Measurements from ENCODE around the gene C10orf90.

The C10orf90 gene

GRCh38 chr10:126500866-126501265 lies 169.6 kb downstream of the C10orf90 start:
- DNase-seq: no peak

DNA sequence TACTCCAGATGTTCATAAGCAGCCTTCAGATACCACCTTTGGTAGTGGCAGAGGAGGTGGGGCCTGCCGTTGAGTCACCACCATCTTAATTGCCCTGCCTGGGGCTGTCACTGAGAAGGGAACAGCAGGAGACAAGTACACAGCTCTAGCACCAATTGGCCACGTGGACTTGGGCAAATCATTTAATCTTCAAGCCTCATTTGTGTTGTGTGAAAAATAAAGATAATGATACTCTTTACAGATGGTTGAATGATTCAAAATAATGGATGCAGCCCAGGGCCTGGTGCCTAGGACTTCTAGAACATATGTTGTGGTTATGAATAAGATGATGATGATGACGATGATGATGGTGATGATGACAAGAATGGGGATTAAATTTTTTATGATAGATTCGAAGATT lies 170.3 kb downstream of the C10orf90 start:
- DNase-seq: no peak

DNA sequence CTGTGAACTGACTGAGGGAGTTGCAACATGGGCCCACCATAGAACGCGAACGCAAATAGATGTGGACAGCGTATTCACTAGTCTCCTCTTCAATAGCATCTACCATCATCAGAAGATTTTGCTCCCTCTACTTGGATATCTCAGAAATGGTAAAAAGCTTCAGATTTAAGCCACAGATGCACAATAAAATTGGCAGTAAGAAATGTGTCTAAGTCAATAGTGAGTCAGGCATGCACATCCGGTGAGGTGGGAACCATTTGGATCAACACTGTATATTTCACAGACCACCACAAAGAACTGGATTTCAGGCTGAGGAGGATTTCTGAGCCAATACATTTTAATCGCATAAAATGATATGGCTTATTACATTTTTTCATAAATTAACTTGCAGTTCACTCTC lies 170.7 kb downstream of the C10orf90 start:
- DNase-seq: no peak

- DNase-seq: no peak
These were observed 172.8 kb downstream of the C10orf90 start for GRCh38 chr10:126497672-126498071.

DNA sequence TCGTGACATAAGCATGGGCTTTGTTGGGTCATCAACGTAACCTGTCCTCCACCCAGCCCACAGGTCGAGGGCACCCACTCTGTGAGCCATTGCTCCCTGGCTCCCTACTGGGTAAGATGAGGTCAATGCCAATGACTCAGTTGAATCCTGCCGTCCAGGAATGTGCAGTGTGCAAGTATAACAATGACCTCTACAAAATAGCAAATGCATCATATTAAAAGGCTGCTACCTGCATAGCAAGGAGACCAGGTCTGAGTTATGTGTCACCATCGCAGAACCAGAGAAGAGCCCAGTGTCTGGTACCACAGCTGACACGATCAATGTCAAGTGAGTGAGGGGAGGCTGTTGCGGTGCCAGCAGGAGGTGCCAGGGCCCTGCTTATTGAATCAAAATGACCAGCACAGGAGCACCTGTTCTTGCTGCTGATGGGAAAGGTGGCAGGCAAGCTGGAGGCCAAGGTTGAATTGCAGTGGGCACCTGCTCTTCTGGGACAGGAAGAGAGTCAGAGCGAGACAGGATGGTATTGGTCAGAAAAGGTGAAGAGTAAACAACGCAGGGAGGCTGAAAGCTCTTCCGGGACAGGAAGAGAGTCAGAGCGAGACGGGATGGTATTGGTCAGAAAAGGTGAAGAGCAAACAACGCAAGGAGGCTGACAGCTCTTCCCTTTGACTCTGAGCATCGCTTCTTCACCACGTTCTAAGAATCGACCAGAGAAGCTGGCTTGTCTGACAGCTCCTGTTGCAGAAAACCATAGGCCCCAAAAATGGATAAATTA lies 173.5 kb downstream of the C10orf90 start:
- no peak for DNase-seq

DNA sequence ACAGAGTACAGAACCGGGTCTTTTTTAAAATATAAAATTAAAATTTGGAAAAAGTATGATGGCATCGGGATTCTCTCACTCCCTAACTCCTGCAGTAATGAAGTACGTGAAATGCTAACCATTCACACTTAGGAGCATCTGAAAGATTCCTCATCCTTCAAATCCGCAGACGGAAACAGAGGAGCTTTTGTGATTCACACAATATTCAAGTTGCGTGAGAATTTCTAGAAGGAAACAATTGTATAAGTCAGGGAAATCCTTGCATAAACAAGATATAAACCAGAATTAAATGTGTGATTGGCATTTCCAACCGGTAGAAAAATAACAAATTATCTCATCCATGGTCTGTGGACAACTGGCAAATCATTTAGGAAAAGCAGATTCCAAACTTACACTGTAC lies 179.0 kb downstream of the C10orf90 start:
- no peak for DNase-seq

- no peak for DNase-seq
These were observed 189.3 kb downstream of the C10orf90 start for GRCh38 chr10:126481181-126481580.

DNA sequence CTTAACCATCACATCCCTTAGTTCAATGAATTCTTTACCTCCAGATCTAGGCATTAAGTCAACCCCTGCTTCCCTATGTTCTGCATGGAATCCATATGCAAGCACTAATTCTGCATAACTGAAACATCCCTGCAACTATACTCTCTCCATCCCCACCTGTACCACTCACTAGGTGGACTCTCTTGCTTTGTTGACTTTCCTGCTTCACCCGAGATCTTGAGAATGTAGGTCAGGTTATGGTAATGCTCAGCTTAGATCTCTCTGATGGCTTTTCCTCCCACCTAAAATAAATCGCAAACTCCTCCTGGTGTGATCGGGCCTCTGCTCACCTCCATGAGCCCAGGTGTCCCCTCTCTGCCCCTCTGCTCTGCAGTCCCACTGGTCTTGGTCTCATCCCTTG lies 189.8 kb downstream of the C10orf90 start:
- no peak for DNase-seq

DNA sequence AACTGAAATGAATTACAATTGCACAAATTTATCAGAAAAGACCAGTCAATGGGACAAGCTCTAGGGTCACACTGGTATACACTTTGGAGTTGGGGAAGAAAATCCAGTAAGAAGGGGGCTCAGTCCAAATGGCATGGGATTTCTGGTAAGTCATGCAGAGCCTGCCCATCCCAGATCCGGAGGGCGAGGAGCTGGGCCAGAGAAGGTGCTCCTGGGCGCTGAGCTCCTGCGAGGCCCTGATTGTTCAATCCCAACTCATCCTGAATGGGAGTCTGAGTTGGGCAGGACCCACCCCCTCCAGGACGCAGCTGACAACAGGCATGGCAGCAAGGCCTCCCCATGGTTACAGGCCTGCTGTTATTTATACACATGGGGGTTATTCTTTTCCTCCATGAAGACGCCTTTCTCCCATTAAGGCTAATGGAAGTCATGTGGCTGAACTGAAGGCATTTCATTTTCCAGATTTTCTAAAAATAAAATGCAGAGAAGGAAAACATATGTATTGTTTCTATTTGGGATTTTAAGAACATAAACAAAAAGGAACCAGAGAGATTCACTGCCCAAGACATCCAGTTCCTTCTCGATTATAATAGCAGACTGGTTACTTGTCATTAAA lies 191.1 kb downstream of the C10orf90 start:
- DNase-seq: no peak

- DNase-seq: no peak
These were observed 191.9 kb downstream of the C10orf90 start for GRCh38 chr10:126478546-126478945.

DNA sequence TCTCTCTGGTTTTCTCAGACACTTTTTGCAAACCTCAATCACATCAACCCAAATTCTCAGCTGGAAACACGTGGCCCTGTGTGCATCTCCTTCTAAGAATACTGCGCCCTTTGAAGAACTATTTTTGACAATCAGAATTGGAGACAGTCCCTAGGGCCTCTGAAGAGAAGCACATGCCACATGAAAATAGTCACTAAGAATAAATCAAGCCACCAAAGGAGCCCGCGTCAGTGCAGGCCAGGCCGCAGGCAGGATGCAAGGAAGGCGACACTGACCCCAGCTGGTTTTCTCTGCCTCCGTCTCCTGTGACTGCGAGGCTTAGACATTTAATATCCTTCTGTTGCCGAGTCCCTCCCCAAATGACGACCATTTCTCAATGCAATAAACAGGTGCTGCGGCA lies 194.2 kb downstream of the C10orf90 start:
- no peak for DNase-seq

DNA sequence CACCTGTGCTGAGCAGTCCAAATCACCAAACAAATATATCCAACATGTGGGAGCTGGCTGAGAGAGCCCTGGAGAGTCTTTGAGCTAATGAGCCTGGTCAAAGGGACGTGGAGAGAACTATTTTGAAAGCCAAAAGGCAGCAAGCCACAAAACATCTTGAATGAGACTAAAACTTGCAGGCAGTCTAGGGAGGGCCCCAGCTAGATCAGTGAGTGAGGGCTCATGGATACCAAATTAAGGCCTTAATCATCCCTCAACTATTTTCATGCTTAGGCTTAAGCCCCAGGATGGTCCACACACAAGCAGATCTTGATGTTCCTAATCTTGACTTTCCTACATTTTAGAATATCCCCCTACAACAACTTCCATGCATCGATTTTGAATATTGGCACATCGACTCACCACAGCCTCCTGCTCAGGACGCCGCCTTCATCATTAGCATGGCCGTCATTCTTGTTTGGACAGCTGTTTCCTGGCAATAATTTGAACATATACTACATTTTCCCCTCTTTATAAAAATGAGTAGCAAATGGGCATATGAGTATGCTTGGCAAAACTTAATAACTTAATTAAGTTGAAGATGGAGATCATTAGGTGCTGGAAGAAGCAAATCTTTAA lies 195.3 kb downstream of the C10orf90 start:
- DNase-seq: no peak

GRCh38 chr10:126474031-126474430 lies 196.5 kb downstream of the C10orf90 start:
- no peak for DNase-seq

DNA sequence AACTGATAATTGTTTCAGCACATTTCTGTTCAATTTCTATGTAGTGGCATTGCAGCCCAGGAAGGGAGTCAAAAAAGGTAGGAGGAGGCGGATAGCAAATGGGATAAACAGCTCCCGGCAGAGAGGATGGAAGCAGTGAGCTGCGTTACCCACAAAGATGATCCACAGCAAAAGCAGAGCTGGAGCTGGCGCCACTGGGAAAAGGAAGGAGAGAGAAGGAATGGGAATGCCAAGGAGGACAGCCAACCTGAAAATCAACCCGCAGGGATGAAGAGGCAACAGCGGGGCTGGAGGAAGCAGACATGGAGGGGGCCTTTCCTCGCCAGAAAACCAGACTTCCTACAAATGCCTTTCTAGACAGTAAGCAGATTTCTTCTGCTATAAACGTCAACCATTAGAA lies 199.5 kb downstream of the C10orf90 start:
- DNase-seq: no peak

GRCh38 chr10:126469692-126470091 lies 200.8 kb downstream of the C10orf90 start:
- no peak for DNase-seq

GRCh38 chr10:126468876-126469643 lies 201.4 kb downstream of the C10orf90 start:
- DNase-seq: no peak

GRCh38 chr10:126468467-126468866 lies 202.0 kb downstream of the C10orf90 start:
- DNase-seq: no peak

- DNase-seq: no peak
These were observed 204.7 kb downstream of the C10orf90 start for GRCh38 chr10:126465771-126466170.

DNA sequence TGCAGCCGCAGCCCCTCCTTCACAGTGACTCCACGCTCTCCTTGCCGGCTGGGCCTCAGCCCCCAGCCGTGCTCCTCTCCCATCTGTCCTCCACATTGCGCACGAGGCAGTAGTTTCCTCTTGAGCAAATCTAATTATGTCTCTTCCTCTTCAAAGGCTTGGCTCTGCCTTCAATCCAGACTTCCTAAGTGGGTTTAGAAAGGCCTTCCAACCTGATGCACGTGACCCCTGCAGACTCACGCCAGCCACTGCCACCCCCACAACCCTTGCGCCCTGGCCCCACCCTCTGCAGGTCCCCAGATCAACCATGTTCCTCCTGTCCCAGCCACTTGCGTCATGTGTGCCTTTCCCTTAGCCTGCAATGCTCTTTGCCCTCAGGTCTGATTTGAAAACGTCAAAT lies 207.2 kb downstream of the C10orf90 start:
- DNase-seq: no peak

DNA sequence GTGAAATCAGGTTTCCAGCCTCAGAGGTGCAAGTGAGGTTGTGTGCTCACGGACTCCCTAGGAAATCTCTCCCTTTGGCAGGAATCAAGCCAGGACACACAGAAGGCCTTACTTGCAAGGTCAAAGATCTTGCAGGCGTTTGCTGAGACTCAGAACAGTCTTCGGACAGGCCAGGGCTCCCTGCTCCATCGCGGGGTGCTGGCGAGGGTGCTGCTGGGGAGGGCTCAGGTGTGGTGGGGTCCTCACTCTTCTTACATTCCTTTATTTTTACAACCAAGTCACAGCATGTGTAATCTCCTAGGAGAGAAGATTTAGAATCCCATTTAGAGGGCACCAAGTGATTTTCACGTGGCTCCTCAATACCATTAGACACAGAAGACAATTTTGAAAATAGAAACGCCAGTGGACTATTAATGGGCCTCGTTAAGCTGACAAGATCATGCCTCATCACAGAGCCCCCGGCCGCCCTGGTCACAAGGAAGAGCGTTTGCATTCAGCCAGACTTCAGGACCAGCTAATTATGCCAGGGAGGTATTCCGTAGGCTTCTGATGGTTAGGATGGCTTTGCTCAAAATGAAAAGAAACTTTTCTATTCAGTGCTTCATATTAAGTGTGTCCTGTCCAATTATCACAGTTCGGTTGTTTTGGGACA lies 209.1 kb downstream of the C10orf90 start:
- DNase-seq: no peak

GRCh38 chr10:126459878-126460481 lies 210.5 kb downstream of the C10orf90 start:
- no peak for DNase-seq

Measured in T-helper 9 cell (primary cell).